GM12872 (cell line): ENCODE data around the gene RABIF.

Source experiments
- CTCF ChIP-seq: IDR thresholded peaks from 3 replicates; pipeline ENCODE4 v1.5.1; 2011; ENCODE audit warnings: low read depth, mild to moderate bottlenecking, low read length, moderate library complexity; ENCODE audit not compliant: insufficient read depth

RABIF gene

GRCh38 chr1:202861420-202862132, 27.4 kb downstream of the RABIF start:
- no peak for TF ChIP-seq CTCF

- TF ChIP-seq CTCF = no peak
Measured at GRCh38 chr1:202860744-202861419, 28.1 kb downstream of the RABIF start.

GRCh38 chr1:202858789-202859414, 30.0 kb downstream of the RABIF start:
- no peak for TF ChIP-seq CTCF

GRCh38 chr1:202858331-202858730, 30.6 kb downstream of the RABIF start:
- TF ChIP-seq CTCF = no peak

GRCh38 chr1:202857136-202857610, 31.8 kb downstream of the RABIF start:
- no peak for TF ChIP-seq CTCF

- TF ChIP-seq CTCF = no peak
Measured at GRCh38 chr1:202856014-202856413, 32.9 kb downstream of the RABIF start.

- no peak for TF ChIP-seq CTCF
Measured at GRCh38 chr1:202854787-202855186, 34.2 kb downstream of the RABIF start.
